Measurements from ENCODE around the gene REXO1.

Gene REXO1

DNA sequence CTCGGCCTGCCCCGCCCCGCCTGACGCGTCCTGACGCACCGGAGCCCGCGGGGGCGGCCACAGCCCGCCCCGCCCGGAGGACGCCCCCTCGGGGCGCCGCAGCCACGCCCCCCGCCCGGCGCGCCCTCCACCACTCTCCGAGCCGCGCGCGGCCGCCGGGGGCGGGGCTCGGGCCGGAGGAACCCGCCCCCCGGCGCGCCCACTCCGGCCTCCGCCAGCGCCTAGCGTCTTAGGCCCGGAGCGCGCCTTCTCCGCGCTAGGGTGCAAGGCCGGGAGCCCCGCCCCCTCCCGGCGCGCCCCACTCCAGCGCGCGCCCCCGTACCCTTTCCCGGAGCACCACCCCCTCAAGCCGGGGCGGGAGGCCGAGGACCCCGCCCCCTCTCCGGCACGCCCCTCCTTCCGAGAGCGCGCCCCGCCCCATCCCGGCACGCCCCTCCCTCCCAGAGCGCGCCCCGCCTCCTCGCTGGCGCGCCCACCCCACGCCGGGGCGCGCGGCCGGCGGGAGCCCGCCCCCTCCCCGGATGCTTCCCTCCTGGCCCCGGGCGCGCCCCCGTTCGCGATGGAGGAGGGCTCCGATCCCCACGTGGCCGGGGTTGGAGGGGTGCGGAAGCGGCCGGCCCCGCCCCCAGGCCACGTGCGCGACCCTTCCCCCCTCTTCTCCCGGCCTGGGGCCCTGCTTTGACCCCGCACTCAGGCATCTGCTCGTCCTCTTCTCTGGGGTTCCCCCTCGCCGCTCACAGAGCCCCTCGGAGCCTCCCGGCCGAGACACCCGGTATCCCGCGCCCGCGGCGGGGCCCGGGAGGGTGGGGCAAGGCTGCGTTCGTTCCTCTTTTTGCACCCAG, 15.6 kb upstream of the REXO1 start:
- TF ChIP-seq, protein P1, sequence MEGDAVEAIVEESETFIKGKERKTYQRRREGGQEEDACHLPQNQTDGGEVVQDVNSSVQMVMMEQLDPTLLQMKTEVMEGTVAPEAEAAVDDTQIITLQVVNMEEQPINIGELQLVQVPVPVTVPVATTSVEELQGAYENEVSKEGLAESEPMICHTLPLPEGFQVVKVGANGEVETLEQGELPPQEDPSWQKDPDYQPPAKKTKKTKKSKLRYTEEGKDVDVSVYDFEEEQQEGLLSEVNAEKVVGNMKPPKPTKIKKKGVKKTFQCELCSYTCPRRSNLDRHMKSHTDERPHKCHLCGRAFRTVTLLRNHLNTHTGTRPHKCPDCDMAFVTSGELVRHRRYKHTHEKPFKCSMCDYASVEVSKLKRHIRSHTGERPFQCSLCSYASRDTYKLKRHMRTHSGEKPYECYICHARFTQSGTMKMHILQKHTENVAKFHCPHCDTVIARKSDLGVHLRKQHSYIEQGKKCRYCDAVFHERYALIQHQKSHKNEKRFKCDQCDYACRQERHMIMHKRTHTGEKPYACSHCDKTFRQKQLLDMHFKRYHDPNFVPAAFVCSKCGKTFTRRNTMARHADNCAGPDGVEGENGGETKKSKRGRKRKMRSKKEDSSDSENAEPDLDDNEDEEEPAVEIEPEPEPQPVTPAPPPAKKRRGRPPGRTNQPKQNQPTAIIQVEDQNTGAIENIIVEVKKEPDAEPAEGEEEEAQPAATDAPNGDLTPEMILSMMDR (IDR thresholded peaks at IDR 0.05; ENCODE audit: low read depth, low read length): no peak
- peak; percentile 90 for DNase-seq (ENCODE audit: extremely low read depth, low read depth)

DNA sequence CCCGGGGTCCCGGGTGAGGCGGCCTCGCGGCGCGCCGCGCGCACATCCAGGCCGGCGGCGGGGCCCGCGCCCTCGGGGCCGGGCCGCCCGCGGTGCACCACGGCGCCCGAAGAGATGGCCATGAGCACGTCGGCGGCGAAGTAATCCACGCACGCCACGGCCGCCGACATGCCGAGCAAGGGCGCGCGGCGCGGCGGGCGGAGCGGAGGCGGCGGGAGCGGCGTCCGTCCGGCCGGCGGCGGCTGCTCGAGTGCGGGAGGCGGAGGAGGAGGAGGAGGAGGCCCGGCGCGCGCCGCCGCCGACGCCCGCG, 15.0 kb upstream of the REXO1 start, which contains the start of gene KLF16:
KLF16 (minus strand) TSS at position 252 of the 310 bp plus-strand sequence; CDS start at position 170, 82 bp downstream.
- no peak for DNase-seq (ENCODE audit: extremely low read depth, low read depth)
- TF ChIP-seq, protein P1 (IDR thresholded peaks at IDR 0.05; ENCODE audit: low read depth, low read length): no peak

DNA sequence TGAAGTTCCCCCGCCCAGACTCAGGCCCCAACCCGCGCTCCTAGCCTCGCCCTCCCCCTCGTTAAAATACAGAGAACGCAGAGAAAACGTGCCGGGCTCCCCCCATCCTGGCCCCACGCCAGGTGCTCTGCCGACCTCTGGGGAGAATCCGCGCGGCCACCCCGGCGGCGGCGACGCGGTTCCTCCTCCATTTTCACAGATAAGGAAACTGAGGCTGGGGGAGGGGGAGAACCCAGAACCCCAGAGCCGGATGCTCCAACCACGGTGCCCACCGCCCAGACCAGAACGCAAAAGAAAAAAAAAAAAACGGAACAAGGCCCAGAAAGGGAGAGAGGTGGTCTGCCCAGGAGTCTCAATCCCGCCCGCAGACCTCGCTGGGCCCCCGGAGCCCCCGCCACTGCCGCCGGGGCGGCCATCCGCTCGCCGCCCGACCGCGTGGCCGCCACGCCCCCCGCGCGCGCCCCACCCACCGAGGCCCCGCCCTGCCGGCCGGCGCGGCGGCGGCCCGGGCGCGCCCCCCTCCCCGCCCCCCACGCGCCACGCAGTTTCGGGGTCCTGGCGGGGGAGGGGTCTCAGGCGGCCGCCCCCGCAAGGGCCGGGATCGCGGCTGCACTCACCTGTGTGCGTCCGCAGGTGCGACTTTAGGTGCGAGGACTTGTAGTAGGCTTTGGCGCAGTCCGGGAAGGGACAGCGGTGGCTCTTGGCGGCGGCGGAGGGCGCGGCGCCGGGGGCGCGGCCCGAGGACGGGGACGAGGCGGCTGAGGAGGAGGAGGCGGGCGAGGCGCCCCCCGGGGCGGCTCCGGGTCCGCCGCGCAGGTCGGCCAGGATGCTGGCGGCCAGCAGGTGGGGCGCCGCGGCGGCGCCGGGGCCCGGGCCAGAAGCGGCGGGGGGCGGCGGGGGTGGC, 14.4 kb upstream of the REXO1 start:
- TF ChIP-seq, protein P1 (IDR thresholded peaks at IDR 0.05; ENCODE audit: low read depth, low read length): no peak
- DNase-seq (ENCODE audit: extremely low read depth, low read depth): no peak

DNA sequence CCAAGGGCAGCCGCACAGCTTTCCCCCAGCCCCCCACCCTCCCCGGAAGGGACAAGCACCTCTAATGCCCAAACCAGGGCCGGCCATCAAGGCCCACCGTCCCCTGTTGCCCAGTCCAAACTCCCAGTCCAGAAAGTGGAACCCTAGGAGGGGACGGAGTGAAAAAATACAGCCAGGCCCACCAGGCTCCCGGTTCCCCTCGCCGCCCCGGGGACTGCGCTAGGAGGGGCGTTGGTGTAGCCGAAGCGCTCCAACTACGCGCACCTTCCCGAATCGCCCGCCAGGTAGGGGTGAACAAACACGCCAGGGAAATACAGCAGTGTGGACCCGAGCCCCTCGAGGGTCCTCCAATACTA, 13.8 kb upstream of the REXO1 start:
- TF ChIP-seq, protein P1 (IDR thresholded peaks at IDR 0.05; ENCODE audit: low read depth, low read length): no peak
- no peak for DNase-seq (ENCODE audit: extremely low read depth, low read depth)

DNA sequence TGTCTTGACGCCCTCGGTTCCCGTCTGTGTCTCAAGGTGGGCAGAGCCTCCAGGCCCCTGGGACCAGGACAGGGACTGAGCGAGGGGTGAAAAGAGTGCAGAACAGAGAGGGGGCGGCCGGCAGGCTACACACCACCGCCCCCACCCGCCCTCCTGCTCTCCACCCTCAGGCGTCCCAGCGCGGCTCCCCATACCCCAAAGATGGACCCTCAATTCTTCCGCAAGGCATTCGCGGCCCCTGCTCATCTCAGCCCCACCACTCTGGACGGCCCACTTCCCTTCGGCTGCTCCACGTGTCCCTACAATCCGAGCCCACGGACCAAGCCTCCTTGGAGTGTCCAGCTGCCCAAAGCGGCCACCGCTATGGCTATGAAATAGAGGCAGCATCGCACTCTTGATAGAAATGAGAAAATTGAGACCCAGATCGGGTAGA, 13.3 kb upstream of the REXO1 start:
- no peak for DNase-seq (ENCODE audit: extremely low read depth, low read depth)
- TF ChIP-seq, protein P1 (IDR thresholded peaks at IDR 0.05; ENCODE audit: low read depth, low read length): no peak

DNA sequence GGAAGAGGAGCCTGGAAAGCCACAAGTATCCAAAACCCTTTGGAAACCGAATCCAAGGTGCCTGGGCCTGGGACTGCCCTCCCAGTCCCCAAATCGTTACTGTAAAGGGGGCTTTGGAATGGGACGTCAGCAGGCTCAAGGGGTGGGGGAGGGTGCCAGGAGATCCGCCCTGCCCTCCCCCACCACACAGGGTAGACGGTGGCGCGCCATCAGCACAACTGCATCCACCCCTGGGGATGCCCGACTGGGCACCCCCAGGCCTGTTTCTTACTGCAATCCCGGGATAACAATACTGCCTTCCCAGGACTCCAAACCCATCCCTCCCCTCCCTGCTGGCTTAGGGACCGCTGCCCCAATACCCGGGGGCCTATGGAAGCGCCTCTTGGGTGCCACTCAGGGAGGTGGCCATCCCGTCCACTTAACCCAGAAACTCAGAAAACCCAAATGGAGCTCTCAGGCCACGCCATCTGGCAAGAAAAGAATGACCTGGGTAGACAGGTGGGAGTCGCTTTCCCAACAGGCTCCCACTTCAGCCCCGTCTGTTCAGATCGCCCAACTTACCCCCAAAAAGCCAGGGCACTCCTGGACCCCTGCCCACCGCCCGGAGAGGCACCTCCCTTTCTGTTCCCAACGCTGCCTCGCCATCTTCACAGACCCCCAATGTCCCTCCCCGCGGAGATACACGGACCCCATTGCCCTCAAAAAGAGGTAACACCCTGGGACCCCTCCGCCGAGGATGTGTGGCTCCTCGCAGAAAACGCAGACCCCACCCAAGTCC, 12.7 kb upstream of the REXO1 start:
- TF ChIP-seq, protein P1 (IDR thresholded peaks at IDR 0.05; ENCODE audit: low read depth, low read length): no peak
- no peak for DNase-seq (ENCODE audit: extremely low read depth, low read depth)

Data from AG09319 (cell line).